CD4-positive, alpha-beta T cell treated with Interleukin-21 for 1 hour (primary cell): ENCODE data around the gene FIP1L1.
A peak's percentile ranks its signal among the peaks of the same experiment; 100 is the strongest.
"Not testable (repeated sequence)": the region's sequence is repeated elsewhere in the genome, so short reads cannot be mapped to it uniquely, and the experiment has no call there.

Experiments used
- DNase-seq: peaks from one replicate; pipeline ENCODE4 v3.0.0-alpha.2; 2020

FIP1L1 gene

GRCh38 chr4:53377319-53378170, at the start of gene FIP1L1:
Gene FIP1L1, plus strand, starts transcription at chr4:53377641. Its CDS starts 198 bp downstream, at chr4:53377839.
- DNase-seq, result peak; percentile 95

- DNase-seq, result not testable (repeated sequence)
Measured at GRCh38 chr4:53334916-53335315, 42.5 kb upstream of the FIP1L1 start.

GRCh38 chr4:53340145-53340544, 37.3 kb upstream of the FIP1L1 start:
- DNase-seq, result not testable (repeated sequence)

- not testable (repeated sequence) for DNase-seq
Measured at GRCh38 chr4:53346392-53346791, 31.0 kb upstream of the FIP1L1 start.

GRCh38 chr4:53346920-53347852, 30.3 kb upstream of the FIP1L1 start:
- DNase-seq, result no peak

- DNase-seq, result no peak
Measured at GRCh38 chr4:53348046-53348445, 29.4 kb upstream of the FIP1L1 start.

- no peak for DNase-seq
Measured at GRCh38 chr4:53349091-53349491, 28.4 kb upstream of the FIP1L1 start.

GRCh38 chr4:53354012-53354722, 23.3 kb upstream of the FIP1L1 start:
- DNase-seq, result no peak

GRCh38 chr4:53355930-53356521, 21.4 kb upstream of the FIP1L1 start:
- no peak for DNase-seq

- DNase-seq, result no peak
Measured at GRCh38 chr4:53361451-53361850, 16.0 kb upstream of the FIP1L1 start.

- DNase-seq, result no peak
Measured at GRCh38 chr4:53362093-53362492, 15.3 kb upstream of the FIP1L1 start.

GRCh38 chr4:53364624-53365023, 12.8 kb upstream of the FIP1L1 start:
- no peak for DNase-seq

GRCh38 chr4:53365121-53365485, 12.3 kb upstream of the FIP1L1 start:
- DNase-seq, result no peak

GRCh38 chr4:53365486-53366300, 11.7 kb upstream of the FIP1L1 start, which contains the start of gene SCFD2:
Gene SCFD2, minus strand, starts transcription at chr4:53366061.
- DNase-seq, result peak; percentile 96

- no peak for DNase-seq
Measured at GRCh38 chr4:53366301-53366716, 11.1 kb upstream of the FIP1L1 start.

GRCh38 chr4:53367721-53368120, 9.7 kb upstream of the FIP1L1 start:
- DNase-seq, result no peak

GRCh38 chr4:53371049-53371448, 6.4 kb upstream of the FIP1L1 start:
- DNase-seq, result no peak

GRCh38 chr4:53371843-53372521, 5.5 kb upstream of the FIP1L1 start:
- DNase-seq, result no peak

GRCh38 chr4:53374777-53375258, 2.6 kb upstream of the FIP1L1 start:
- no peak for DNase-seq

- DNase-seq, result no peak
Measured at GRCh38 chr4:53376900-53377299, 541 bp upstream of the FIP1L1 start.

- DNase-seq, result no peak
Measured at GRCh38 chr4:53378171-53378482, 686 bp downstream of the FIP1L1 start.
